Measurements from ENCODE around the gene TK2. TPM values are rescaled to one million over a fixed set of nuclear protein-coding genes. Genes with fewer than 3 reads are reported as not detected.

TK2 gene
- polyA plus RNA-seq, 2 donors = 5.9 to 8.3 TPM

DNA sequence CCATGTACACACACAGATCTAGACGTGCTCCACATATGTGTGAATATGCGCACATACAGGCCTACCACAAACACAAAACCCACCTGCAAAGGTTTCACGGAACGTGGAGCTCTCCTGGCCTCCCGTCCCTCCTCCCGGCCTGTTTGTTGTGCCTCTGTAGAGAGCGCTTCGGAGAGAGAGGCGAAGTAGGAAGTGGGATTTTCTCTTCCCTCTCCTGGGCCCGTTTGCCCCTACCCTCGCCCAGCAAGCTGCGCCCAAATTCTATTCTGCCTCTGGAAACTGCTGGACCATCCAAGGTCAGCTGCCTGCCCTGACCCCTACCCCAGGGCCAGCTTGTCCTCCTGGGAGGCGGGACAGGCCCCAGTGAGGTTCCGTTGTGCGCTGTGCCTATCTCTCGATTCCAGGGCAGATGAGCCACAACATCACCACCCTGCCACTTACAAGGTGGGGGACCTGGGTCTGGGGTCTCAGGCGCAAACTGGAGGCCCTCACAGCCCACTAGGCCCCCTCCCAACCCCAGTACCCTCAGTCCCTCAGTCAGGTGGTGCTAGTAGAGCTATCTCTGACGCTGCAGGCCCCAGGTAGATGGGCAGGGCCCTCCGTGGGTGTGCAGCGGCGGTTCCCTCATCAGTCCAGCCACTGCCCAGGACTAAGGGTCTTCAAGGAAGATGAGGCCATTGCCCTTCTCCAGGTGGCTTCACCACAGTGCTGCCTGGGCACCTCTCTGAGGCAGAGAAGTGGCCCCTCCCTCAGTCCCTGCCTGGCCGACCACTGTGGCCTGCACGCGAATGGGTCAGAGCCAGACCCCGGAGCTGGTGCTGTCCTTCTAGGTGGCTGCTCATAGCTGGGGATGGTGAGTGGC, 68.6 kb downstream of the TK2 start:
- Histone ChIP-seq H3K36me3 (ENCODE audit: control insufficient read depth in 2 of 2, insufficient read depth in 2 of 2, low read length in 1 of 2) (no peaks in the 10 kb centered on the region), H3K27me3 (ENCODE audit: control insufficient read depth in 1 of 2, insufficient read depth in 2 of 2, low read length in 2 of 2) (no peaks in the 10 kb centered on the region), H3K27ac (ENCODE audit: low read depth in 2 of 2, low read length in 1 of 2) (no peak overlapping the region), H3K4me3 (ENCODE audit: low read depth in 1 of 2, low read length in 2 of 2) (no peak overlapping the region), H3K4me1 (ENCODE audit: control insufficient read depth in 2 of 2, insufficient read depth in 2 of 2, low read length in 1 of 2) (peaks cover 3 to 21% of the 10 kb centered on the region in 2 donors), H3K9me3 (ENCODE audit: control insufficient read depth in 2 of 2, insufficient read depth in 1 of 2, low read depth in 1 of 2, low read length in 1 of 2) (no peaks in the 10 kb centered on the region)
- WGBS, 2 donors = 90 to 92% methylated on average over 25 of the region's 25 CpGs

DNA sequence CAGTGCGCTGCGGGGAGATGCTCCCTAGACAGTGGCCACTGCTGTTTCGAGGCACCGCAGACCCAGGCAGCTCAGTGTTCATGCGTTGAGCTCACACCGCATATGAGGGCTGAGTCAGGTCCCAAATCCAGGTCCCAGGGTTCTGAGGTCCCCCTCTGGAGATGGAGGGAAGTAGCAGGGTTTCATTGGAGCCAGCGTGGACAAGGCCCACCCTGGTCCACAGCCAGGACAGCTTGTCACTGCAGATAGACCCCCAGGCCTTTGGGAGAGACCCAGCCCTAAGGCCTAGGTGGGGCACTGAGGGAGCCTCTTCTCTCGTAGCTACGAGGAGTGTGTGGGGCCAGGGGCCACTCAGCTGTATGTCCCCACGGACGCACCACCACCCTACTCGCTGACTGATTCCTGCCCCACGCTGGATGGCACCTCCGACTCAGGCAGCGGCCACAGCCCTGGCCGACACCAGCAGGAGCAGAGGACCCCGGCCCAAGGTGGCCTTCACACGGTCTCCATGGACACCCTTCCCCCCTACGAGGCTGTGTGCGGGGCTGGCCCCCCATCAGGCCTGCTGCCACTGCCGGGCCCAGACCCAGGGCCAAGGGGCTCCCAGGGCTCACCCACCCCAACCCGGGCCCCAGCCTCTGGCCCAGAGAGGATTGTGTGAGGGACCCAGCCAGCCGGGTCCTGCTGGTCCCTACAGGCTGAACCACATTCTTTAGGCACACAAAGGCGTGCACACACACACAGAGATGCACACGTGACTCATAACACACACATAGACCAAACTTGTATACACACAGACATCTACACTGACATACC, 69.4 kb downstream of the TK2 start:
- peaks cover 3 to 21% of the 10 kb centered on the region in 2 donors for H3K4me1 ChIP-seq (ENCODE audit: control insufficient read depth in 2 of 2, insufficient read depth in 2 of 2, low read length in 1 of 2)
- H3K27ac ChIP-seq (ENCODE audit: low read depth in 2 of 2, low read length in 1 of 2) = no peak overlapping the region
- no peak overlapping the region for H3K4me3 ChIP-seq (ENCODE audit: low read depth in 1 of 2, low read length in 2 of 2)
- H3K27me3 ChIP-seq (ENCODE audit: control insufficient read depth in 1 of 2, insufficient read depth in 2 of 2, low read length in 2 of 2) = no peaks in the 10 kb centered on the region
- WGBS, 2 donors = 77% methylated on average over 25 of the region's 25 CpGs
- H3K9me3 ChIP-seq (ENCODE audit: control insufficient read depth in 2 of 2, insufficient read depth in 1 of 2, low read depth in 1 of 2, low read length in 1 of 2) = no peaks in the 10 kb centered on the region
- H3K36me3 ChIP-seq (ENCODE audit: control insufficient read depth in 2 of 2, insufficient read depth in 2 of 2, low read length in 1 of 2) = no peaks in the 10 kb centered on the region

DNA sequence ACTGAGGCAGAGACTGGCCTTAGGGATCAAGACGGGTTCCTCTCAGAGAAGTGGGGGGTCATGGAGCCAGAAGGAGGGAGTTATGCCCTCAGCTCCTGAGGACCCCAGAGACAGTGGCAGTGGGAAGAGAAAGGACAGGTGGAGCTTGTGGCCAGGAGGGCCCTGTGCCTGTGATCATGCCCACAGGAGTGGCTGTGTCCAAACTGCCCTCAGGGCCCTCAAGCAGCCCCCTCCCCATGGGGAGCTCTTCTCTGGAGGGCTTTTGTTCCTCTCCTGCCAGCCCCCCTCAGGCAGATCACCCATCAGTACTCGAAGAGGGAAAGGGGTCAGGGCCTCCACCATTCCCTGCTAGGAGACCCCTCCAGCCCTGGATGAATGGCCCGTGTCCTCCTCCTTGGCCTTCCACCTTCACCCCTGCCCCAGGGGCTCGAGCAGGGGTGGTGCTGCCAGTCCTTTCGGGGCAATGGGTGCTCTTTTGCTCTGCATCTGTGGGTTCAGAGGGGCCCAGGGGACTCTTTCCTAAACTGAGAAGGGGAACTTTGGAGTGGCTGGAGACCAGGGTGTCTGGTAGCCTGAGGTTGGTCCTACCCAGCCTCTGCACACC, 70.2 kb downstream of the TK2 start:
- Histone ChIP-seq H3K36me3 (ENCODE audit: control insufficient read depth in 2 of 2, insufficient read depth in 2 of 2, low read length in 1 of 2) (no peaks in the 10 kb centered on the region), H3K4me1 (ENCODE audit: control insufficient read depth in 2 of 2, insufficient read depth in 2 of 2, low read length in 1 of 2) (peaks cover 3 to 21% of the 10 kb centered on the region in 2 donors), H3K27me3 (ENCODE audit: control insufficient read depth in 1 of 2, insufficient read depth in 2 of 2, low read length in 2 of 2) (no peaks in the 10 kb centered on the region), H3K4me3 (ENCODE audit: low read depth in 1 of 2, low read length in 2 of 2) (no peak overlapping the region), H3K9me3 (ENCODE audit: control insufficient read depth in 2 of 2, insufficient read depth in 1 of 2, low read depth in 1 of 2, low read length in 1 of 2) (no peaks in the 10 kb centered on the region), H3K27ac (ENCODE audit: low read depth in 2 of 2, low read length in 1 of 2) (no peak overlapping the region)
- 81 to 88% methylated on average over 5 of the region's 5 CpGs for WGBS, 2 donors

DNA sequence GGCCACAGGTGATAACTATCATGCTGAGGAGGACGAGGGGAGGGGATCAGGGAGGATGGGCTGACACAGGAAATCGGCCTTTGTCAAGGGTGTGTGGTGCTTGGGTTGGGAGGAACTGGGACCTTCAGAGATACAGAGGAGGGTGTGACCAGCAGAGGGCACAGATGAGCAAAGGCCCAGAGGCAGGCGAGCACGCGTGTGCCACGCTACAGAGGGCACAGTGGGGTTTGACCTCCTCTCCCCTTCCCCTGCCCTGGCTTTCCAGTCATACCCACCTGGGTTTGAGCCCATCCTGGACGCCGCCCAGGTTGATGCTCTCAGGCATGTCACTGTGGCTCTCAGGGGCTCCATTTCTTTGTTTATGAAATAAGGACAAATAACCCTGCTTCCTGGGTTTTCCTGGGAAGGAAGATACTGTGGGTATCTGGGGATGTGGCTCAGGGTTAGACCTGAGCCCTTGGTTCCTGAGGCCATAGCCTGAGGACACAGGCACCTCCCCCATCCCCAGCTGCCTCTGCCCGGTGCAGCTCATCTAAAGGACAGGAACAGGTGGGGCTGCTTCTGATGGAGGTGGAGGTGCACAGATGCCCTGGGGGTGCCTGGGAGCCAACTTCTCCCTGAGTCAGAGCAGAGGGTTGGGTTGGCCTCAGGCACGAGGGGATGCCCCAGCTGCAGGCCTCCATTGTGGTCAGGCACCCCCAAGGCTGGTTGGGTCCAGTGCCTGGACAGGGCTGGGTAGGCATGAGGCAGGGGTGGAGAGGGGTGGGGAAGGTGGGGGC, 71.0 kb downstream of the TK2 start:
- WGBS, 2 donors = 21% methylated on average over 10 of the region's 10 CpGs
- H3K27me3 ChIP-seq (ENCODE audit: control insufficient read depth in 1 of 2, insufficient read depth in 2 of 2, low read length in 2 of 2) = no peaks in the 10 kb centered on the region
- H3K36me3 ChIP-seq (ENCODE audit: control insufficient read depth in 2 of 2, insufficient read depth in 2 of 2, low read length in 1 of 2) = no peaks in the 10 kb centered on the region
- no peak overlapping the region for H3K4me3 ChIP-seq (ENCODE audit: low read depth in 1 of 2, low read length in 2 of 2)
- H3K27ac ChIP-seq (ENCODE audit: low read depth in 2 of 2, low read length in 1 of 2) = no peak overlapping the region
- H3K9me3 ChIP-seq (ENCODE audit: control insufficient read depth in 2 of 2, insufficient read depth in 1 of 2, low read depth in 1 of 2, low read length in 1 of 2) = no peaks in the 10 kb centered on the region
- H3K4me1 ChIP-seq (ENCODE audit: control insufficient read depth in 2 of 2, insufficient read depth in 2 of 2, low read length in 1 of 2) = peaks cover 3 to 21% of the 10 kb centered on the region in 2 donors

DNA sequence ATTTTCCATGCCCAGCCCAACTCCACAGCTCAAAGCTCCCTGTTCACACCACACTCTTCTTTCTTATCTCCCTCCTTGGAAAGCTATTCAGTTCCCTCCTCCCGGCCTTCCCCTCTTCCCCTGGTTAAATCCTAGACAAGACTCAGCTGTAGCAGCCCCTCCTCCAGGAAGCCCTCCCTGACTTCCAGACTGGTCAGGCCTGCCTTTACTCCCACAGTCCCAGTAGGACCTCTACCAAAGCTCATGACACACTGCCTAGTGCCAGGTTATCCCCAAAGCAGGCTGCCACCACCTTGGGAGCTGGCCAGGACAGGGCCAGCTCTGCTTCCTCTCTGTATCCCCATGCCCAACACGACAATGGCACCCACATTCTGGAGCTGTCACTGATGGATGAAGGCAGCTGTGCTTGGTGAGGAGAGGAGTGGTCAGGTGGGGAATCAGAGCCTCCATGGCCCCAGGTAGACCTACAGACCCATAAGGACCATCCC, 72.8 kb downstream of the TK2 start:
- Histone ChIP-seq H3K9me3 (ENCODE audit: control insufficient read depth in 2 of 2, insufficient read depth in 1 of 2, low read depth in 1 of 2, low read length in 1 of 2) (no peaks in the 10 kb centered on the region), H3K4me1 (ENCODE audit: control insufficient read depth in 2 of 2, insufficient read depth in 2 of 2, low read length in 1 of 2) (peaks cover 3 to 21% of the 10 kb centered on the region in 2 donors), H3K27ac (ENCODE audit: low read depth in 2 of 2, low read length in 1 of 2) (no peak overlapping the region), H3K4me3 (ENCODE audit: low read depth in 1 of 2, low read length in 2 of 2) (no peak overlapping the region), H3K27me3 (ENCODE audit: control insufficient read depth in 1 of 2, insufficient read depth in 2 of 2, low read length in 2 of 2) (no peaks in the 10 kb centered on the region), H3K36me3 (ENCODE audit: control insufficient read depth in 2 of 2, insufficient read depth in 2 of 2, low read length in 1 of 2) (no peaks in the 10 kb centered on the region)
- WGBS, 2 donors = 52 to 55% methylated on average over 2 of the region's 2 CpGs

DNA sequence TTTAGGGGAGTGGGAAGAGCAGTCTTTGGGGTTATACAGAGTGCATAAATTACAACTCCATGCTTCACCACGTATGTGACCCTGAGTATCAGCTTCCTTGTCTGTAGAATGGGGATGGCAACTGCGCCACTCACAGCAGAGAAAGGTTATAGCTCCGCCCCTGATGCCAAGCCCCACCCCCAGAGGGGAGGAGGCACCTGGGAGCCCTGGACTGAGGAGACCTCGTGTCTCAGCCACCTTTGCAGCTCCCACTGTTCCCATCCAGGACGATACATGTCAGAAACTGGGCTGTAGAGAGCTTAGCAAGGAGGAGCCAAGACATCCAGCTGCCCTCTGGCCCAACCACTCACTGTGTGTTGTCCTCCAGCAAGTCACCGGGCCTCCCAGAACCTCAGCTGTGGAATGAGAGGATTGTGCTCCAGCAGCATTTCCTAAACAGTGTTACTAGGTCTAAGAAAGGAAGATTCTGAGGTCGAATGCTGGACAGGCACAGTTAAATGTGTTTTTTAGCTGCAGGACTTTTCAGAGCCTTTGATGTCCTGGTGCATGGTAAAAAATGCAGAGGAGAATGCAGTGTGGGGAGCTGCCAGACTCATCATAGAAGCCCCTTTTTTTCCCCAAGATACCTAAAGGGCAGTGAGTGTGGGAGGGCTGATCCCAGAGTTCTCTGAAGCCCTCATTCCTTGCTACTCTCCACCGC, 73.4 kb downstream of the TK2 start:
- 61 to 62% methylated on average over 8 of the region's 8 CpGs for whole genome bisulfite sequencing, 2 donors
- H3K9me3 ChIP-seq (ENCODE audit: control insufficient read depth in 2 of 2, insufficient read depth in 1 of 2, low read depth in 1 of 2, low read length in 1 of 2) = no peaks in the 10 kb centered on the region
- no peaks in the 10 kb centered on the region for H3K36me3 ChIP-seq (ENCODE audit: control insufficient read depth in 2 of 2, insufficient read depth in 2 of 2, low read length in 1 of 2)
- H3K4me3 ChIP-seq (ENCODE audit: low read depth in 1 of 2, low read length in 2 of 2) = no peak overlapping the region
- no peaks in the 10 kb centered on the region for H3K27me3 ChIP-seq (ENCODE audit: control insufficient read depth in 1 of 2, insufficient read depth in 2 of 2, low read length in 2 of 2)
- H3K27ac ChIP-seq (ENCODE audit: low read depth in 2 of 2, low read length in 1 of 2) = no peak overlapping the region
- H3K4me1 ChIP-seq (ENCODE audit: control insufficient read depth in 2 of 2, insufficient read depth in 2 of 2, low read length in 1 of 2) = peaks cover 3 to 20% of the 10 kb centered on the region in 2 donors

DNA sequence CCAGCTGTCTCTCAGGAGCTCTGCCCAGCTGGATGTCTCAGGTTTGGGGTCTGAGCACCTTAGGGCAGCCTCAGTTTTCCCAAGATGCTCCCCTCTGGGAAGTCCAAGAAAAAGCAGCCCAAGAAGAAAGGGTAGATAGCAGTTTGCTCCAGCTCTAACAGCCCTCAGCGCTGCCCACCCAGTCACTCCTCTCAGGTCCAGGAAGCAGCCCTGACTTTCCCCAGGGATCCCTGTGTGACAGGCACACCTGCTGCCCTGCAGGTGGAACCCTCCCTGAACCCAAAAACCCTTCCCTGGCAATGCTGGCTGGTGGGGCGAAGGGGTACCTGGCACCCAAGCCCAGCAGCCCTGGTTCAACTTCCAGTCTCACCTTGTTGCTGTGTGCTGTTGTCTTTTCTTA, 74.7 kb downstream of the TK2 start:
- Histone ChIP-seq H3K9me3 (ENCODE audit: control insufficient read depth in 2 of 2, insufficient read depth in 1 of 2, low read depth in 1 of 2, low read length in 1 of 2) (no peaks in the 10 kb centered on the region), H3K36me3 (ENCODE audit: control insufficient read depth in 2 of 2, insufficient read depth in 2 of 2, low read length in 1 of 2) (no peaks in the 10 kb centered on the region), H3K4me3 (ENCODE audit: low read depth in 1 of 2, low read length in 2 of 2) (no peak overlapping the region), H3K27me3 (ENCODE audit: control insufficient read depth in 1 of 2, insufficient read depth in 2 of 2, low read length in 2 of 2) (no peaks in the 10 kb centered on the region), H3K27ac (ENCODE audit: low read depth in 2 of 2, low read length in 1 of 2) (no peak overlapping the region), H3K4me1 (ENCODE audit: control insufficient read depth in 2 of 2, insufficient read depth in 2 of 2, low read length in 1 of 2) (peaks cover 3 to 9% of the 10 kb centered on the region in 2 donors)
- WGBS, 2 donors = 64 to 84% methylated on average over 2 of the region's 2 CpGs

DNA sequence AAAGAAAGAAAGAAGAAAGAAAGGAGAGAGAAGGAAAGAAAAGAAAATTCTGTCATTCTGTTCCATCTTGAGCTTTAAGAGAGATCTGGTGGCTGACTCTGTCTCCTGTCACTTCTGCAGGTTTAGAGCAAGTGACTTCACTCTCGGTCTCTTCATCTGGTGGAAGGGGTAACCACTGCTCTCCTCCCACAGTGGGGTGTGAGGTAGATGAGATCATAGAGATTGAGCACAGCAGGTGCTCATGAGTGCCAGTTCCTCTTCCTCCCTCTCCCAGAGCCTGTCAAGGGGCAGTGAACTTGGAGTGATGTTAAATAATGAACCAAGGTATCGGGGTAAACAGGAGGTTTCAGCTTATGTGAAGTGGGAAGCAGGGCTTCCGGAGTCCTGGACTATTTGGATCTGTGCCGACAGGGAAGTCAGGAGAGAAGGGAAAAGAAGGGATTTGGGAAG, 75.1 kb downstream of the TK2 start:
- 30 to 45% methylated on average over 4 of the region's 4 CpGs for WGBS, 2 donors
- Histone ChIP-seq H3K4me3 (ENCODE audit: low read depth in 1 of 2, low read length in 2 of 2) (no peak overlapping the region), H3K9me3 (ENCODE audit: control insufficient read depth in 2 of 2, insufficient read depth in 1 of 2, low read depth in 1 of 2, low read length in 1 of 2) (no peaks in the 10 kb centered on the region)

More for the DNA sequence above, 75.1 kb downstream of the TK2 start:
- no peaks in the 10 kb centered on the region for H3K36me3 ChIP-seq (ENCODE audit: control insufficient read depth in 2 of 2, insufficient read depth in 2 of 2, low read length in 1 of 2)
- no peaks in the 10 kb centered on the region for H3K27me3 ChIP-seq (ENCODE audit: control insufficient read depth in 1 of 2, insufficient read depth in 2 of 2, low read length in 2 of 2)
- no peak overlapping the region for H3K27ac ChIP-seq (ENCODE audit: low read depth in 2 of 2, low read length in 1 of 2)
- H3K4me1 ChIP-seq (ENCODE audit: control insufficient read depth in 2 of 2, insufficient read depth in 2 of 2, low read length in 1 of 2) = peaks cover 3 to 6% of the 10 kb centered on the region in 2 donors

All from esophagus (tissue), 2 donors.